Ishikawa (cell line): ENCODE results near the gene GNAS.

Experiments
- CEBPB ChIP-seq: IDR thresholded peaks from 2 replicates; pipeline ENCODE4 v1.6.1; 2012
- CREB1 ChIP-seq: IDR thresholded peaks from 2 replicates; pipeline ENCODE4 v1.6.1; 2012; ENCODE audit warnings: low read depth
- EGR1 ChIP-seq: IDR thresholded peaks from 2 replicates; pipeline ENCODE4 v1.6.1; 2012
- EP300 ChIP-seq: IDR thresholded peaks from 2 replicates; pipeline ENCODE4 v1.6.1; 2012; ENCODE audit warnings: borderline replicate concordance
- RAD21 ChIP-seq: IDR thresholded peaks from 2 replicates; pipeline ENCODE4 v1.6.1; 2012; ENCODE audit warnings: low read depth
- TCF12 ChIP-seq: IDR thresholded peaks from 2 replicates; pipeline ENCODE4 v1.6.1; 2012; ENCODE audit warnings: low read depth
- YY1 ChIP-seq: IDR thresholded peaks from 2 replicates; pipeline ENCODE4 v1.6.1; 2012; ENCODE audit warnings: low read depth
- TF ChIP-seq, protein P1 (sequence below): IDR thresholded peaks from 2 replicates; pipeline ENCODE4 v1.6.1; 2012; ENCODE audit warnings: low read depth, mild to moderate bottlenecking
- TF ChIP-seq, protein P2 (sequence below): IDR thresholded peaks from 2 replicates; pipeline ENCODE4 v1.6.1; 2012

DNA sequence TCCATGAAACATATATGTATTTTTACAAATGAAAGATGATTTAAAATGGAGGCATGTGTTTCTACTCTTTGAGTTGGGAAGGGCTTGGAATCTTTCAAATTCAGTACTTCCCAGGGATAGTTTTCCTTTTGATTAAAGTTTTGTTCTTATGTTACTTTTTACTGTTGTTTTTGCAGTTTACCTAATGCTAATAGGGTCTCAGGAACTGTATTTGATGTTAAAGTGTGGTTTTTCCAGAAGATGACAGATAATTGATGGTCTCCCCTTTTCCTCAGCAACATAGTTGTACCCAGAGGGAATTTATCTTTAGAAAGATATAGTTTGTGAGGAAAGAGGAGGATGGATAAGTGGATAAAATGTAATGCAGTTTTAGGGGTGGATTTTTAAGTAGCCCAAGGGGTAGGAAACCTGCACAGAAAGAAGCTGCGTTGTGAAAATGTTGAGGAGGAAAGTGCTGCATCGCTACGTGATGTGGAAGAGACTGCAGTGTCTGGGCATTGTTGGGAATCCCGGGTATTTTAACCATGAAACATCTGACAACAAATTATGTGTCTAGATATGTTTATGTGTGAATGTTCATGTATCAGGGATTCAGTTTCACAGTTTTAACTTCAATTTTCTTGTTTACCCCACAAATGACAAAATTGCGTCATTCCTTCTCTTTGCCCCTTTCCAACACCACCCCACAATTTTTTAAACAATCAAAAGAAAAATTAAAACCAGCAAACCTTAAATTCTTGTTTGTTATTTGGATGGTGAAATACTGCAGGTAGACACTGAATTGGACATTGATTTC, 42.3 kb downstream of the GNAS start:
- TF ChIP-seq, protein P1, sequence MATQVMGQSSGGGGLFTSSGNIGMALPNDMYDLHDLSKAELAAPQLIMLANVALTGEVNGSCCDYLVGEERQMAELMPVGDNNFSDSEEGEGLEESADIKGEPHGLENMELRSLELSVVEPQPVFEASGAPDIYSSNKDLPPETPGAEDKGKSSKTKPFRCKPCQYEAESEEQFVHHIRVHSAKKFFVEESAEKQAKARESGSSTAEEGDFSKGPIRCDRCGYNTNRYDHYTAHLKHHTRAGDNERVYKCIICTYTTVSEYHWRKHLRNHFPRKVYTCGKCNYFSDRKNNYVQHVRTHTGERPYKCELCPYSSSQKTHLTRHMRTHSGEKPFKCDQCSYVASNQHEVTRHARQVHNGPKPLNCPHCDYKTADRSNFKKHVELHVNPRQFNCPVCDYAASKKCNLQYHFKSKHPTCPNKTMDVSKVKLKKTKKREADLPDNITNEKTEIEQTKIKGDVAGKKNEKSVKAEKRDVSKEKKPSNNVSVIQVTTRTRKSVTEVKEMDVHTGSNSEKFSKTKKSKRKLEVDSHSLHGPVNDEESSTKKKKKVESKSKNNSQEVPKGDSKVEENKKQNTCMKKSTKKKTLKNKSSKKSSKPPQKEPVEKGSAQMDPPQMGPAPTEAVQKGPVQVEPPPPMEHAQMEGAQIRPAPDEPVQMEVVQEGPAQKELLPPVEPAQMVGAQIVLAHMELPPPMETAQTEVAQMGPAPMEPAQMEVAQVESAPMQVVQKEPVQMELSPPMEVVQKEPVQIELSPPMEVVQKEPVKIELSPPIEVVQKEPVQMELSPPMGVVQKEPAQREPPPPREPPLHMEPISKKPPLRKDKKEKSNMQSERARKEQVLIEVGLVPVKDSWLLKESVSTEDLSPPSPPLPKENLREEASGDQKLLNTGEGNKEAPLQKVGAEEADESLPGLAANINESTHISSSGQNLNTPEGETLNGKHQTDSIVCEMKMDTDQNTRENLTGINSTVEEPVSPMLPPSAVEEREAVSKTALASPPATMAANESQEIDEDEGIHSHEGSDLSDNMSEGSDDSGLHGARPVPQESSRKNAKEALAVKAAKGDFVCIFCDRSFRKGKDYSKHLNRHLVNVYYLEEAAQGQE: no peak
- TF ChIP-seq, protein P2, sequence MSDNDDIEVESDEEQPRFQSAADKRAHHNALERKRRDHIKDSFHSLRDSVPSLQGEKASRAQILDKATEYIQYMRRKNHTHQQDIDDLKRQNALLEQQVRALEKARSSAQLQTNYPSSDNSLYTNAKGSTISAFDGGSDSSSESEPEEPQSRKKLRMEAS: no peak
- TF ChIP-seq EGR1 (no peak), RAD21 (no peak), YY1 (no peak), EP300 (no peak), CREB1 (no peak), TCF12 (no peak), CEBPB (no peak)
